Activated naive CD4-positive, alpha-beta T cell treated with anti-CD3 and anti-CD28 coated beads, Interleukin-2, amount 10 ng/mL, durations not matched to agents 7 days and 5 days (primary cell): ENCODE measurements around the gene HCN2.
A peak's percentile ranks its signal among the peaks of the same experiment; 100 is the strongest.

Experiments
- CTCF ChIA-PET: fragments of 350-600 bp; sonication (Branson Sonifier 250); formaldehyde crosslinking; loops from one replicate; lab custom pipeline; 2021; ENCODE audit warnings: antibody characterized with exemption; lab: Charles Lee
- DNase-seq: peaks from one replicate; pipeline ENCODE4 v3.0.0-alpha.2; 2020
- H3K27ac Mint-ChIP-seq: one replicate; pipeline ENCODE4 v1.8.0; 2021; ENCODE audit warnings: mild to moderate bottlenecking, moderate library complexity, mixed read lengths
- H3K27me3 Mint-ChIP-seq: one replicate; pipeline ENCODE4 v1.8.0; 2021; ENCODE audit warnings: mild to moderate bottlenecking, mixed read lengths
- H3K36me3 Mint-ChIP-seq: one replicate; pipeline ENCODE4 v1.8.0; 2021; ENCODE audit warnings: mixed read lengths
- H3K4me1 Mint-ChIP-seq: one replicate; pipeline ENCODE4 v1.8.0; 2021; ENCODE audit warnings: mixed read lengths
- H3K4me3 Mint-ChIP-seq: one replicate; pipeline ENCODE4 v1.8.0; 2021; ENCODE audit warnings: mild to moderate bottlenecking, moderate library complexity, mixed read lengths
- H3K9me3 Mint-ChIP-seq: one replicate; pipeline ENCODE4 v1.8.0; 2021; ENCODE audit warnings: mixed read lengths

The HCN2 gene

DNA sequence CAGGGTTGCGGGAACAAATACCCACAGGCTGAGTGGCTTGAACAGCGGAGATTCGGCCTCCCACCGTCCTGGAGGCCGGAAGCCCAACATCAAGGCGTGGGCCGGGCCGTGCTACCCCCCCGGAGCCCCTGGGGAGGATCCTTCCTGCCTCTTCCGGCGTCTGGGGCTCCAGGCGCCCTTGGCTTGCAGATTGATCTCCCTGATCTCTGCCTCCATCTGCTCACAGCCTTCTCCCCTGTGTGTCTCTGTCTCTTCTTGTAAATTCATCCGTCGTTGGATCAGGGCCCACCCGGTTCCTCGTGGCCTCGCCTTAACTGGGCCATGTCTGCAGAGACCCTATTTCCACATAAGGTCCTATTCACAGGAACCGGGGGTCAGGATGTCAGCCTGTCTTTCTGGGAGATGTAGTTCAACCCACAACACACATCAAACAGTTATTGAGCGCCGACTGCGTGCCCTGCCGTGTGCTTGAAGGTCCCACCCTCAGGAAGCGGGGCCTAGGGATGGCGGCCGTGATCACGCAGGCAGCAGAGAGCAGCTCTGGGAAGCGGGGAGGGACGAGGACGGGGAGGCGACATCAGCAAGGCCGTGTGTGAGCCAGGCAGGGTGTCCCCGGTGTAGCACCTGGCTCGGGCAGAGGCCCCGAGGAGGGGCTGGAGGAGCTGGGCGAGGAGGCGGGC, 21.3 kb downstream of the HCN2 start:
- peaks cover 35% of the 10 kb centered on the region for H3K4me1 Mint-ChIP-seq
- peak; percentile 88 for DNase-seq
- no peaks in the 10 kb centered on the region for H3K27me3 Mint-ChIP-seq
- peaks cover 20% of the 10 kb centered on the region for H3K36me3 Mint-ChIP-seq
- CTCF ChIA-PET = interaction anchor here (1.3 to 1.4 kb wide), 2 partner anchors 26 to 100 kb away, joined by 3 to 4 read pairs; no protein-coding TSS in a partner anchor
- peak overlapping the region; percentile 93 for H3K4me3 Mint-ChIP-seq
- peak overlapping the region; percentile 97 for H3K27ac Mint-ChIP-seq
- H3K9me3 Mint-ChIP-seq = no peaks in the 10 kb centered on the region

DNA sequence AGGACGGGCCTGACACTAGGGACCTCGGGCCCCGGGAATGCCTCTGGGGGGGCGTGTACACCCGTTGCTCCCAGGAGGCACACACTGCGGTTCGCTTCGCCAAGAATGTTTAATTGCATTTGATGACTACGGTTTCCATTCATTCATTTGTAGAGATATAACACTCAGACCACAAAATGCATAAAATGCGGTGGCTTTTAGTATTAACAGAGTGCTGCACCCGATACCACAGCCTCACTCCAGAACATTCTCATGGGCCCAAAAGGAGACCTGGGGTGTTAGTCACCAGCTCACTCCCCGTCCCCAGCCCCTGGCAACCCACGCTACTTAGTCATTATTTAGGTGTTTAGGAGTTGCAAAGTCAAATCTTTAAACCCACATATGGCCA, 21.8 kb downstream of the HCN2 start:
- DNase-seq = peak; percentile 50
- Mint-ChIP-seq H3K9me3 (no peaks in the 10 kb centered on the region), H3K4me3 (peak overlapping the region; percentile 93), H3K36me3 (peaks cover 20% of the 10 kb centered on the region), H3K4me1 (peaks cover 35% of the 10 kb centered on the region), H3K27me3 (no peaks in the 10 kb centered on the region), H3K27ac (peak overlapping the region; percentile 97)
- CTCF ChIA-PET = interaction anchor here (0.7 to 1.4 kb wide), 3 partner anchors 27 to 346 kb away, joined by 3 to 4 read pairs (median 3); no protein-coding TSS in a partner anchor

DNA sequence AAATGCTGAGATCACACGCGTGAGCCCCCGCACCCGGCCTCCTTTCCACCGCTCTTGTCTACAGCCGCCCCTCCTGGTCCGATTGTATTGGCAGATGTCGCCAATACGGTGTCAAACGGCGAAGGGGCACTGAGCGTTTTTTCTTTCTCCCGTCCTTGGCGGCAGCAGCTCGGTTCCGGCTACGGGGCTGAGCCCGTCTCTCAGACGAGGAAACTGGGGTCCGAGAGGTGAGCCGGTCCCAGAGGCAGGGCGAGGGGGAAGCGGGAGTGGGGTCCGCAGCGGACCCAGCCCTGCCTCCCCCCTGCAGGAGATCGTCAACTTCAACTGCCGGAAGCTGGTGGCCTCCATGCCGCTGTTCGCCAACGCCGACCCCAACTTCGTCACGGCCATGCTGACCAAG, 23.3 kb downstream of the HCN2 start:
- Mint-ChIP-seq H3K4me1 (peaks cover 33% of the 10 kb centered on the region), H3K9me3 (no peaks in the 10 kb centered on the region), H3K27ac (no peak overlapping the region), H3K36me3 (peaks cover 21% of the 10 kb centered on the region), H3K27me3 (no peaks in the 10 kb centered on the region), H3K4me3 (peak overlapping the region; percentile 21)
- CTCF ChIA-PET = no interaction called here
- no peak for DNase-seq

DNA sequence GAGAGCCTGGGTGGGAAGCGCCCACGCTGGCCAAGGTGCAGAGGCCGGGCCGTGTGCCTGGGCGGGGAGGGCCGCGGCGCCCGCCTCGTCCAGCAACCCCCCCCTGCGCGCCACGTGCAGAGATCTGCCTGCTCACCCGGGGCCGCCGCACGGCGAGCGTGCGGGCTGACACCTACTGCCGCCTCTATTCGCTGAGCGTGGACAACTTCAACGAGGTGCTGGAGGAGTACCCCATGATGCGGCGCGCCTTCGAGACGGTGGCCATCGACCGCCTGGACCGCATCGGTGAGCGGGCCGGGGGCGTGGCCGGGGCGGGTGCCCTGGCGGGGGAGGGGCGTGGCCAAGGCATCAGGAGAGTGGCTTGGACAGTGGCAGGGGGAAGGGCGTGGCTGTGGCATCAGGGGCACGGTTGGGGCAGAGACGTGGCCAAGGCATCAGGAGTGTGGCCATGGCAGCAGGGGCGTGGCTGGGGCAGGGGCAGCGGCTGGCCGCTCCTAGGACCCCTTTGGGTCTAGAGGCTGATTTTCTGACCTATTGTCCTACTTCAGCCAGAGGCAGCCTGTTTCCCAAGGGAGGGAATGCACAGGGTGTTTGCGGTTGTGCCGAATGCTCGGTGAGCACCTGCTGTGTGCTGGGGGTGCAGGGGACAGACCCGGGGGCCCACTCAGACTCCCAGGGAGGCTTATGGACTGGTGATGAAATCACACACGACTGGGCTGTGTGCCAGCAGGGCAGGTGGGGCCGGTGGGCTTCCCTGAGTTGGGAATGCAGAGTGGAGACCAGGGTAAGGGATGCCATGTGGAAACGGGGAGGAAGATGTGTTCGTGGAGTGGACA, 24.3 kb downstream of the HCN2 start:
- no peak for DNase-seq
- Mint-ChIP-seq H3K4me3 (no peak overlapping the region), H3K36me3 (peaks cover 29% of the 10 kb centered on the region), H3K27me3 (no peaks in the 10 kb centered on the region), H3K27ac (no peak overlapping the region), H3K9me3 (no peaks in the 10 kb centered on the region), H3K4me1 (peaks cover 33% of the 10 kb centered on the region)
- CTCF ChIA-PET = no interaction called here

DNA sequence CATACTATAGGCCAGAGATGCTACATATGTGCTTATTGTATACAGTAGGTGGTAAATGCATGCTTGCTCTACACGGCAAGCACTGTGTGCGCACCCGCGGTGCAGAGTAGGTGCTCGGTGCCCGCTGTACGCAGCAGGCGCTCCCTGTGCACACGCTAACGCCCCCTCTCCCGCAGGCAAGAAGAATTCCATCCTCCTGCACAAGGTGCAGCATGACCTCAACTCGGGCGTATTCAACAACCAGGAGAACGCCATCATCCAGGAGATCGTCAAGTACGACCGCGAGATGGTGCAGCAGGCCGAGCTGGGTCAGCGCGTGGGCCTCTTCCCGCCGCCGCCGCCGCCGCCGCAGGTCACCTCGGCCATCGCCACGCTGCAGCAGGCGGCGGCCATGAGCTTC, 25.9 kb downstream of the HCN2 start:
- no peaks in the 10 kb centered on the region for H3K27me3 Mint-ChIP-seq
- no peaks in the 10 kb centered on the region for H3K9me3 Mint-ChIP-seq
- peaks cover 24% of the 10 kb centered on the region for H3K4me1 Mint-ChIP-seq
- H3K36me3 Mint-ChIP-seq = peaks cover 35% of the 10 kb centered on the region
- CTCF ChIA-PET = no interaction called here
- H3K27ac Mint-ChIP-seq = no peak overlapping the region
- no peak for DNase-seq
- H3K4me3 Mint-ChIP-seq = no peak overlapping the region

DNA sequence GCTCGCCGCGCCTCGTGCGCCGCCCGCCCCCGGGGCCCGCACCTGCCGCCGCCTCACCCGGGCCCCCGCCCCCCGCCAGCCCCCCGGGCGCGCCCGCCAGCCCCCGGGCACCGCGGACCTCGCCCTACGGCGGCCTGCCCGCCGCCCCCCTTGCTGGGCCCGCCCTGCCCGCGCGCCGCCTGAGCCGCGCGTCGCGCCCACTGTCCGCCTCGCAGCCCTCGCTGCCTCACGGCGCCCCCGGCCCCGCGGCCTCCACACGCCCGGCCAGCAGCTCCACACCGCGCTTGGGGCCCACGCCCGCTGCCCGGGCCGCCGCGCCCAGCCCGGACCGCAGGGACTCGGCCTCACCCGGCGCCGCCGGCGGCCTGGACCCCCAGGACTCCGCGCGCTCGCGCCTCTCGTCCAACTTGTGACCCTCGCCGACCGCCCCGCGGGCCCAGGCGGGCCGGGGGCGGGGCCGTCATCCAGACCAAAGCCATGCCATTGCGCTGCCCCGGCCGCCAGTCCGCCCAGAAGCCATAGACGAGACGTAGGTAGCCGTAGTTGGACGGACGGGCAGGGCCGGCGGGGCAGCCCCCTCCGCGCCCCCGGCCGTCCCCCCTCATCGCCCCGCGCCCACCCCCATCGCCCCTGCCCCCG, 26.5 kb downstream of the HCN2 start:
- CTCF ChIA-PET = no interaction called here
- H3K27ac Mint-ChIP-seq = no peak overlapping the region
- no peaks in the 10 kb centered on the region for H3K27me3 Mint-ChIP-seq
- peaks cover 35% of the 10 kb centered on the region for H3K36me3 Mint-ChIP-seq
- H3K4me3 Mint-ChIP-seq = no peak overlapping the region
- H3K4me1 Mint-ChIP-seq = peaks cover 20% of the 10 kb centered on the region
- H3K9me3 Mint-ChIP-seq = no peaks in the 10 kb centered on the region
- DNase-seq = no peak

DNA sequence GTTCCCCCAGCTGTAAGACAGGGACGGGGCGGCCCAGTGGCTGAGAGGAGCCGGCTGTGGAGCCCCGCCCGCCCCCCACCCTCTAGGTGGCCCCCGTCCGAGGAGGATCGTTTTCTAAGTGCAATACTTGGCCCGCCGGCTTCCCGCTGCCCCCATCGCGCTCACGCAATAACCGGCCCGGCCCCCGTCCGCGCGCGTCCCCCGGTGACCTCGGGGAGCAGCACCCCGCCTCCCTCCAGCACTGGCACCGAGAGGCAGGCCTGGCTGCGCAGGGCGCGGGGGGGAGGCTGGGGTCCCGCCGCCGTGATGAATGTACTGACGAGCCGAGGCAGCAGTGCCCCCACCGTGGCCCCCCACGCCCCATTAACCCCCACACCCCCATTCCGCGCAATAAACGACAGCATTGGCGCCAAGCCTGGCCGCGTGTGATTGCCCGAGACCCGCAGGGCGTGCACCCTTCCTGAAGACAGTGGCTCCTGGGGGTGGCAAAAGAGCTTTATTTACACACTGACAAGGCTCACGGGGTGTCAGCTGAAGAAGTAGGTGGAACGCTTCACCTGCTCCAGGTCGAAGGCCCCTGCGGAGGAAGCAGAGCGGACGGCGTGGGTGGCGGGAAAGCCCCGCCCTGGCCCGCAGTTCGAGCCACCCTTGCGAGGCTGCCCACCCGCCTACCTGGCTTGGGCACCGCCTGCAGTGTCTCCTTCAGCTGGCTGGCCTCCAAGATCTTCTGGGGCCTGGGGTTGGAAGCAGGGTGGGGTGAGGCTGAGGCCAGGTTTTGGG, 27.3 kb downstream of the HCN2 start:
- H3K27ac Mint-ChIP-seq = no peak overlapping the region
- peaks cover 37% of the 10 kb centered on the region for H3K36me3 Mint-ChIP-seq
- no peaks in the 10 kb centered on the region for H3K27me3 Mint-ChIP-seq
- H3K4me3 Mint-ChIP-seq = no peak overlapping the region
- DNase-seq = no peak
- H3K4me1 Mint-ChIP-seq = peaks cover 13% of the 10 kb centered on the region
- CTCF ChIA-PET = no interaction called here
- no peaks in the 10 kb centered on the region for H3K9me3 Mint-ChIP-seq

DNA sequence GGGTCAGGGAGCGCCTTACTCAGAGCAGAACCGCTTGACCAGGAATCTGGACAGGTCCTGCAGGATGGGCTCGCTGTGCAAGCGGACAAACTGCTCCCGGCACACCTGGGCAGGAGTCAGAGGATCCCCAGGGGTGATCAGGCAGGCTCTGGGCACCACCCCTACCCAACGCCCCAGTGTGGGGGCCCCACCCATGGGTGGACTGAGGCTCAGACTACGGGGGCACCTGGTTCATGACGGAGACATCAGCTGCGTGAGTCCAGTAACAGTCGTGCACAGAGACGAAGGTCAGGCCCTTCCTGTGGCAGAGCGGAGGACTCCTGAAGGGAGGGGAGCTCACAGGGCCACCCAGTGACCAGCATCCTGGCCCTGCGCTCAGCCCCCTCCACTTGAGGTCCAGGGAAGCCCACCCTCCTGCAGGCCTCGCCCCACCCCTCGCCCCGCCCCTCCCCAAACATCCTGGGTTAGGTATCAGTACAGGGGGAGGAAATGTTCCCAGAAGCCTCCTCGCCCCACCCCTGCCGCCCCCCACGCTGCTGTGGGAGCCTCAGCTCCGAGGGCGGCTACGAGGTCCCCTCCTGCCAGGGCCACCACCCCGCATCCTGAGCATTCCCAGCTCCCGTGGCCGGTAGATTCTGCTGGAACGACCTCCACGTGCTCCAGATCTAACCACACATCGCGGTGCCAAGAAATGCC, 28.0 kb downstream of the HCN2 start:
- Mint-ChIP-seq H3K36me3 (peaks cover 37% of the 10 kb centered on the region), H3K27me3 (no peaks in the 10 kb centered on the region), H3K9me3 (no peaks in the 10 kb centered on the region), H3K4me1 (peaks cover 10% of the 10 kb centered on the region), H3K4me3 (no peak overlapping the region), H3K27ac (peak overlapping the region; percentile 49)
- no peak for DNase-seq
- CTCF ChIA-PET = no interaction called here

DNA sequence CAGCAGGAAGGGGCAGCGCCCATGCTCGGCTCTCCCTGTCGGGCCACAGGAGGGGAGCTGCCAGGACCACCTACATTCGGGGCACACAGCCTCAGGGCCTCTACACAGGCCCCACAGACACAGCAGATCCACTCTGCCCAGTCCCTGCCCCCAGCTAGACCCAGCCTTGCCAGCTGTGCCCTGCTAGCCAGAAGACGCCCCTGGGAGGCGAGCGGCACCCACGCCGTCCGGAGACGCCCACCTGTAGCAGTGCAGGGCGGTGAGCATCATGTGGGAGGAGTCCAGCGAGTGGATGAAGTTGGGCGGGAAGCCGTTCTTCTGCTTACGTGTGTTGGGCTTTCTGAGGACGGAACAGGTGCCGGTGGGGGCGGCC, 28.6 kb downstream of the HCN2 start:
- Mint-ChIP-seq H3K36me3 (peaks cover 32% of the 10 kb centered on the region), H3K27ac (no peak overlapping the region), H3K4me1 (peaks cover 5% of the 10 kb centered on the region), H3K27me3 (no peaks in the 10 kb centered on the region), H3K4me3 (no peak overlapping the region), H3K9me3 (no peaks in the 10 kb centered on the region)
- CTCF ChIA-PET = no interaction called here
- DNase-seq = no peak

DNA sequence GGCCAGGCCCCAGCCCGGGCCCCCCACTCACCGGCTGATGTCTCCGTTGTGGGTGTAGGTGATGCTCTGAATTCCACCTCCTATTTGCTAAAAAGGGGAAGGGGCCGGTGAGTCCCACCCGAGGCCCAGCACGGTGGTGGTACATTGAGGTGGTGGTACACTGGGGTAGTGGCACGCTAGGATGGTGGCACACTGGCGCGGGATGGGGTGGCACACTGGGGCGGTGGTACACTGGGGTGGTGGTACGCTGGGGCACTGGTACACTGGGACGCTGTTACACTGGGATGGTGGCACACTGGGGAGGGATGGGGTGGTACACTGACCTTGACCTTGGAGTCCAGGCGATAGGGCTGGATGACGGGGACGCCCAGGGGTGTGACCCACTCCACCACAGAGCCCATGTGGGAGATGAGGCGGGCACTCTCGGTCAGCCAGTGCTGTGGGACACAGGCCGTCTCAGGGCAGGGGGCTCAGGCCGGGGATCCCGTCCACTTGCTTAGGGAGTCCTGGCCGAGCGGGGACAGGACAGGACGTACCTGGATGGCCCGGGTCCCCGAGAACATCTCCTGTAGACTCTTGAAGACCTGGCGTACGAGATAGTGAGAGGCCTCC, 29.1 kb downstream of the HCN2 start:
- no peaks in the 10 kb centered on the region for H3K9me3 Mint-ChIP-seq
- no peak overlapping the region for H3K4me3 Mint-ChIP-seq
- no peak for DNase-seq
- CTCF ChIA-PET = no interaction called here
- peaks cover 5% of the 10 kb centered on the region for H3K4me1 Mint-ChIP-seq
- no peaks in the 10 kb centered on the region for H3K27me3 Mint-ChIP-seq
- peaks cover 31% of the 10 kb centered on the region for H3K36me3 Mint-ChIP-seq
- no peak overlapping the region for H3K27ac Mint-ChIP-seq

DNA sequence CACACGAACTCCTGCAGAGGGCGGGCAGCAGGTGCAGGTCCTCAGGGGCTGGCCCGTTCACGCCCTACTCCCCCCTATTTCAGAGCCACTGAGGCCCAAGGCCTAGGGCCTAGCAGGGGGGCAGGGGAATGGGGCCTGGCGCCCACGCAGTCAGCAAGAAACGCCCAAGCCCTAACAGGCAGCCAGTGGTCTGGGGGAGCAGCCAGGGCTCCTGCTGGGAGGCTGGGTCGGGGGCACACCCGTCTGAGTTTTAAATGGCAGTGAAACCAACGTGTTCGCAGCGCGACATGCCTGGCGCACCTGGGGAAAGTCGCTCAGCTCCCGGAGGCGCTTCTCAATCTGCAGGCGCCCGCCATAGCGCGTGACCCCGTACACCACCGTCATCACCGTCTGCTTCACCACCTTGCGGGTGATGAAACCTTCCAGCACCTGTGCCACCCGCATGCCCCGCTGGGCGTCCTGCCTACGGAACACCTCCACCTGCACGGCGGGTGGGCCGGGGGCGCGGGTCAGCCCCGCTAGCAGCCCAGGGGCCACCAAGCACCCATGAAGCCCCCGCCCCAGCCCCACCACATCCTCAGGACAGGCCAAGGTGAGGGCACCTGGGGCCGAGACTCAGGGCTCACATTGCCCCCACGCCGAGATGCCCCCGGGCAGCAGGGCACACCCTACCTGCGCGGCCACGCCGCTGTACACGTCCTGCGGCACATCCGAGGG, 29.8 kb downstream of the HCN2 start:
- CTCF ChIA-PET = no interaction called here
- Mint-ChIP-seq H3K27ac (no peak overlapping the region), H3K4me1 (peaks cover 3% of the 10 kb centered on the region), H3K36me3 (peaks cover 28% of the 10 kb centered on the region), H3K4me3 (no peak overlapping the region), H3K9me3 (no peaks in the 10 kb centered on the region), H3K27me3 (no peaks in the 10 kb centered on the region)
- no peak for DNase-seq

DNA sequence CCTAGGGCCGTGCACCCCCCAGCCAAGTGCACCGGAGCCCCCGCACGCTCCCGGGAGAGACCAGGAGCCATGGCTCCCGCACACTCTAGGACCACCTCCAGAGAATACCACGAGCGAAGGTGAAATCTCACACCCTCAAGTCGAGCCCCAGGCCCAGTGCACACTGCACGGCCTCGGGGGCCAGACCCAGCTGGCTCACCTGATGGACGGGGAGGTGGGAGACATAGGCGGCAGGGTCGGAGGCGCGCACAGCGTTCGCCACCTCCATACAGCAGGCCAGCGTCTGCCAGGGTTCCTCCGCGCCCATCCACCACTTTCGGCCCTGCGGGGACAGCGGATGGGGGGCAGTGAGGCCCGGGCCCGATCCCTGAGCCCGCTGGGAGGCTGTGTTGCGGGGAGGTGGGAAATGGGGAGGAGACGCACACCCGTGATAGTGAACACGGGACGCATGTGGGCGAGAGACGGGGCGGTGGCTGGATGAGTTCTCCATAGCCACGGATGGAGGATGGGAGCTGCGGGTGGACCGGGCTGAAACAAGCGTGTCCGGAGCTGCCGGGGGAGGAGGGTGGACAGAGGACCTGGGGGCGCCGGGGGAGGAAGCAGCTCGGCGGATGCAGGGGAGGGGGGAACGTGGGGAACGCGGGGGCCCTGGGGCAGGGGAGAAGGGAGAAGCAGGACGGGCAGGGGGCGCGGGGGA, 30.6 kb downstream of the HCN2 start:
- Mint-ChIP-seq H3K4me3 (no peak overlapping the region), H3K9me3 (no peaks in the 10 kb centered on the region), H3K4me1 (peaks cover 3% of the 10 kb centered on the region), H3K27me3 (no peaks in the 10 kb centered on the region), H3K27ac (no peak overlapping the region), H3K36me3 (peaks cover 22% of the 10 kb centered on the region)
- CTCF ChIA-PET = no interaction called here
- no peak for DNase-seq
